Testis (tissue), 2 donors: ENCODE data around the gene ARF6.

Experiments used
- CTCF ChIP-seq, 3 experiments: fragments of 450-650 bp in 2 of 3; fragments of 200-600 bp in 1 of 3; sonication (generic) in 1 of 3; IDR thresholded peaks; one replicate each; pipeline ENCODE4 v1.5.1; 2016 to 2019; ENCODE audit warnings: antibody characterized with exemption in 3 of 3, mild to moderate bottlenecking in 2 of 3, moderate library complexity in 1 of 3
- POLR2A ChIP-seq: fragments of 450-650 bp; IDR thresholded peaks from one replicate; pipeline ENCODE4 v1.6.1; 2017; ENCODE audit warnings: antibody characterized with exemption, mild to moderate bottlenecking, moderate library complexity

- no peak for TF ChIP-seq POLR2A
- no peak for TF ChIP-seq CTCF (IDR thresholded peaks at IDR 0.05)
Measured at GRCh38 chr14:49907186-49907585, 14.3 kb downstream of the ARF6 start.
